Stimulated activated CD8-positive, alpha-beta memory T cell treated with anti-CD3 and anti-CD28 coated beads, Interleukin-7, amount 100 ng/mL, for 24 hours (primary cell): Measurements from ENCODE around the gene ADAR.

ENCODE experiments used
- DNase-seq: peaks from one replicate; pipeline ENCODE4 v3.0.0-alpha.2; 2020; ENCODE audit warnings: low read depth

The ADAR gene

GRCh38 chr1:154583773-154584172 is 24.2 kb downstream of the ADAR start:
- no peak for DNase-seq

GRCh38 chr1:154582885-154583284 is 25.1 kb downstream of the ADAR start:
- DNase-seq: no peak

GRCh38 chr1:154581766-154582165 is 26.2 kb downstream of the ADAR start:
- no peak for DNase-seq

- no peak for DNase-seq
These were observed 28.6 kb downstream of the ADAR start for GRCh38 chr1:154579374-154579773.

- no peak for DNase-seq
These were observed 29.9 kb downstream of the ADAR start for GRCh38 chr1:154578058-154578418.

GRCh38 chr1:154577346-154578057 is 30.5 kb downstream of the ADAR start:
- DNase-seq: no peak

GRCh38 chr1:154575951-154576566 is 31.9 kb downstream of the ADAR start:
- DNase-seq: no peak

GRCh38 chr1:154575147-154575927 is 32.6 kb downstream of the ADAR start:
- DNase-seq: no peak

GRCh38 chr1:154574716-154575115 is 33.3 kb downstream of the ADAR start:
- no peak for DNase-seq

- no peak for DNase-seq
These were observed 34.8 kb downstream of the ADAR start for GRCh38 chr1:154573168-154573510.

- DNase-seq: no peak
These were observed 35.4 kb downstream of the ADAR start for GRCh38 chr1:154572468-154573167.

GRCh38 chr1:154571964-154572288 is 36.1 kb downstream of the ADAR start:
- no peak for DNase-seq

GRCh38 chr1:154571244-154571963 is 36.6 kb downstream of the ADAR start:
- no peak for DNase-seq

GRCh38 chr1:154568157-154568815 is 39.7 kb downstream of the ADAR start:
- no peak for DNase-seq

- peak; percentile 32 for DNase-seq
These were observed 40.4 kb downstream of the ADAR start, which contains the start of gene CHRNB2 for GRCh38 chr1:154567386-154568156. Gene CHRNB2 (plus strand): TSS chr1:154567778. CDS start chr1:154568045, 267 bp downstream.

- DNase-seq: no peak
These were observed 42.1 kb downstream of the ADAR start for GRCh38 chr1:154565876-154566275.

- peak; percentile 58 for DNase-seq
These were observed 48.4 kb downstream of the ADAR start for GRCh38 chr1:154559466-154560044.

GRCh38 chr1:154558720-154559465 is 49.1 kb downstream of the ADAR start:
- peak; percentile 99 for DNase-seq

- no peak for DNase-seq
These were observed 49.9 kb downstream of the ADAR start, which contains the start of gene UBE2Q1 for GRCh38 chr1:154557939-154558719. Gene UBE2Q1 (minus strand): TSS chr1:154558662. CDS start chr1:154558553, 109 bp downstream.
